Activated CD4-positive, alpha-beta T cell treated with anti-CD3 and anti-CD28 coated beads for 36 hours (primary cell): ENCODE measurements around the gene GABRG3. TPM values are rescaled to one million over a fixed set of nuclear protein-coding genes. Genes with fewer than 3 reads are reported as not detected.

Source experiments
- ATAC-seq: fragments of 200-7000 bp; cut with Tn5 transposase; one replicate; pipeline ENCODE4 v1.10.0; 2021; ENCODE audit warnings: mild to moderate bottlenecking, moderate library complexity
- CTCF ChIA-PET: fragments of 350-600 bp; sonication (Branson Sonifier 250); formaldehyde crosslinking; loops from one replicate; lab custom pipeline; 2021; ENCODE audit warnings: antibody characterized with exemption; lab: Charles Lee
- POLR2A ChIA-PET: fragments of 350-600 bp; sonication (Branson Sonifier 250); formaldehyde crosslinking; loops from one replicate; lab custom pipeline; 2021; ENCODE audit warnings: antibody characterized with exemption, inconsistent platforms; lab: Charles Lee
- DNase-seq: peaks from one replicate; pipeline ENCODE4 v3.0.0-alpha.2; 2020
- H3K27ac Mint-ChIP-seq: one replicate; pipeline ENCODE4 v1.8.0; 2021; ENCODE audit warnings: mixed read lengths
- H3K27me3 Mint-ChIP-seq: one replicate; pipeline ENCODE4 v1.8.0; 2021; ENCODE audit warnings: mixed read lengths
- H3K36me3 Mint-ChIP-seq: one replicate; pipeline ENCODE4 v1.8.0; 2021; ENCODE audit warnings: low read depth, mixed read lengths
- H3K4me1 Mint-ChIP-seq: one replicate; pipeline ENCODE4 v1.8.0; 2021; ENCODE audit warnings: mixed read lengths
- H3K4me3 Mint-ChIP-seq: one replicate; pipeline ENCODE4 v1.8.0; 2021; ENCODE audit warnings: mild to moderate bottlenecking, moderate library complexity, mixed read lengths
- H3K9me3 Mint-ChIP-seq: one replicate; pipeline ENCODE4 v1.8.0; 2021; ENCODE audit warnings: low read depth, mixed read lengths
- intact Hi-C, 2 experiments: fragments of 100-400 bp; cut with DNase I in 1 of 2; cut with micrococcal nuclease in 1 of 2; formaldehyde crosslinking; loops; one replicate each; pipeline versions ENCODE4 v1.14.2 to v1.15.1; 2022 to 2024; cut with DNase I, micrococcal nuclease
- total RNA-seq, 2 experiments: library from RNA; stranded (reverse); gene quantifications; one replicate each; pipeline ENCODE4 v1.2.3, GENCODE V29; 2021

The GABRG3 gene
- total RNA-seq, 2 experiments from 2014 or later: not detected

DNA sequence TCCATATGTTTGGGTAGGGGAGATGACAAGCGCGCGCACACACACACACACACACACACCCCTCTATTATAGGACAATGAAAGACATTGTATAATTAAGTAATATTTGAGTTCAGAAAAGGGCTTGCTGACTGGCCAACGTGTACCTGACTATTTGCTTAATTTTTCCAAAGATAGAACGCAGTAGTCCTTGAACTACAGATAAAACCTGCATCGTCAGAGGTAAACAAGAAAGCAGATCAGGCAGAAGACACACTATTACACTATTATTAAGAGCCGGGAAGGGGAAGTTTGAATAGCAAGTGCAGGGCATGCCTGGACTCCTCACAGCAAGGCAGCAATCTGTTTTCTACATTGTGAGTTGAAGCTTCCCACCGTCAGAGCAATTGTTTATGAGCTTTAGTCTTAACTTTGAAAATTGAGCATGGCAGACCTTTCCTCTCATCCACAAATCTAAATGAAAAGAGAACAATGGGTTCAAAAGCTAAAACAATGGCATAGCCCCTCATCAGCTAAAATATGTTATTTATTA is 427.7 kb downstream of the GABRG3 start:
- DNase-seq (no peak), ATAC-seq (no peak)
- intact Hi-C loops: no loop called here
- POLR2A ChIA-PET: no interaction called here
- Mint-ChIP-seq H3K27me3 (no peaks in the 10 kb centered on the region), H3K27ac (no peak overlapping the region), H3K4me3 (no peak overlapping the region), H3K9me3 (peaks cover 14% of the 10 kb centered on the region), H3K4me1 (no peaks in the 10 kb centered on the region), H3K36me3 (no peaks in the 10 kb centered on the region)
- CTCF ChIA-PET: interaction anchor here (0.6 kb wide), 1 partner anchor 639 kb away, joined by 5 read pairs; no protein-coding TSS in a partner anchor

- intact Hi-C loops: no loop called here
- ATAC-seq: no peak
- ChIA-PET POLR2A (no interaction called here), CTCF (no interaction called here)
- Mint-ChIP-seq H3K27ac (no peak overlapping the region), H3K36me3 (no peaks in the 10 kb centered on the region), H3K9me3 (peaks cover 14% of the 10 kb centered on the region), H3K4me3 (no peak overlapping the region), H3K27me3 (no peaks in the 10 kb centered on the region), H3K4me1 (no peaks in the 10 kb centered on the region)
- DNase-seq: no peak
These were observed 428.3 kb downstream of the GABRG3 start for GRCh38 chr15:27399241-27399640.

GRCh38 chr15:27401471-27401870 is 430.5 kb downstream of the GABRG3 start:
- ATAC-seq: no peak
- CTCF ChIA-PET: no interaction called here
- Mint-ChIP-seq H3K4me3 (no peak overlapping the region), H3K9me3 (peaks cover 8% of the 10 kb centered on the region), H3K27me3 (no peaks in the 10 kb centered on the region), H3K36me3 (no peaks in the 10 kb centered on the region), H3K27ac (no peak overlapping the region), H3K4me1 (no peaks in the 10 kb centered on the region)
- DNase-seq: no peak
- POLR2A ChIA-PET: no interaction called here
- intact Hi-C loops: no loop called here

- Mint-ChIP-seq H3K36me3 (no peaks in the 10 kb centered on the region), H3K4me3 (no peak overlapping the region), H3K27me3 (no peaks in the 10 kb centered on the region), H3K27ac (no peak overlapping the region), H3K9me3 (peaks cover 5% of the 10 kb centered on the region), H3K4me1 (no peaks in the 10 kb centered on the region)
- DNase-seq: no peak
- ChIA-PET POLR2A (no interaction called here), CTCF (no interaction called here)
- ATAC-seq: no peak
- intact Hi-C loops: no loop called here
These were observed 437.4 kb downstream of the GABRG3 start for GRCh38 chr15:27408428-27408827.

GRCh38 chr15:27410996-27411605 is 440.1 kb downstream of the GABRG3 start:
- DNase-seq (no peak), ATAC-seq (no peak)
- ChIA-PET CTCF (no interaction called here), POLR2A (no interaction called here)
- Mint-ChIP-seq H3K4me1 (no peaks in the 10 kb centered on the region), H3K4me3 (no peak overlapping the region), H3K36me3 (no peaks in the 10 kb centered on the region), H3K9me3 (peaks cover 5% of the 10 kb centered on the region), H3K27ac (no peak overlapping the region), H3K27me3 (no peaks in the 10 kb centered on the region)
- intact Hi-C loops: no loop called here

- ATAC-seq (no peak), DNase-seq (no peak)
- H3K4me3 Mint-ChIP-seq: no peak overlapping the region
- ChIA-PET POLR2A (no interaction called here), CTCF (no interaction called here)
- intact Hi-C loops: no loop called here
- H3K4me1 Mint-ChIP-seq: no peaks in the 10 kb centered on the region
- H3K36me3 Mint-ChIP-seq: no peaks in the 10 kb centered on the region
- no peak overlapping the region for H3K27ac Mint-ChIP-seq
- H3K9me3 Mint-ChIP-seq: peaks cover 5% of the 10 kb centered on the region
- no peaks in the 10 kb centered on the region for H3K27me3 Mint-ChIP-seq
These were observed 441.4 kb downstream of the GABRG3 start for GRCh38 chr15:27412415-27412814.

- ChIA-PET POLR2A (no interaction called here), CTCF (no interaction called here)
- no peaks in the 10 kb centered on the region for H3K4me1 Mint-ChIP-seq
- DNase-seq (no peak), ATAC-seq (no peak)
- intact Hi-C loops: no loop called here
- H3K4me3 Mint-ChIP-seq: no peak overlapping the region
- no peak overlapping the region for H3K27ac Mint-ChIP-seq
- peaks cover 5% of the 10 kb centered on the region for H3K9me3 Mint-ChIP-seq
- H3K27me3 Mint-ChIP-seq: no peaks in the 10 kb centered on the region
- no peaks in the 10 kb centered on the region for H3K36me3 Mint-ChIP-seq
These were observed 443.3 kb downstream of the GABRG3 start for GRCh38 chr15:27414168-27414870.

GRCh38 chr15:27418726-27419125 is 447.7 kb downstream of the GABRG3 start:
- Mint-ChIP-seq H3K4me3 (no peak overlapping the region), H3K4me1 (no peaks in the 10 kb centered on the region), H3K9me3 (peaks cover 2% of the 10 kb centered on the region), H3K27ac (no peak overlapping the region), H3K36me3 (no peaks in the 10 kb centered on the region), H3K27me3 (no peaks in the 10 kb centered on the region)
- ATAC-seq: no peak
- CTCF ChIA-PET: no interaction called here
- POLR2A ChIA-PET: no interaction called here
- intact Hi-C loops: no loop called here
- no peak for DNase-seq

DNA sequence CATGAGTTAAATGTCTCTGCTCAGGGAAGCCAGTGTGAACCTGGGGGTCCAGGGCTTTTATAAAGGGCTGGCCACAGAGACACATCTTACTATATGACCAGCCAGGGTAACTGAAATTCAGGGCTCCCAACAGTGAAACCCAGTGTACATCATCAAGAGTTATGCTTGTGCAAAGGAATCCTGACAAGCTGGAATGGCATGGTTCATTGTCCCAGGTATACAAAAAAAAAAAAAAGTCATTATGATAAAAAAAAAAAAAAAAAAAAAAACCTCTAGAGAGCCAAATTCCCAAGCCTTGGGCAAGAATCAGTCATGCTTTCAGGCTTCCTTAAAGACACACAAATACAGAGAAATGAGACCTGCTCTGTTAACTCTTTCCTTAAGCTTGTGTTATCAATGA is 452.0 kb downstream of the GABRG3 start:
- no peak for ATAC-seq
- H3K27ac Mint-ChIP-seq: no peak overlapping the region
- POLR2A ChIA-PET: no interaction called here
- H3K36me3 Mint-ChIP-seq: no peaks in the 10 kb centered on the region
- no peak for DNase-seq
- intact Hi-C loops: no loop called here
- H3K4me1 Mint-ChIP-seq: no peaks in the 10 kb centered on the region
- CTCF ChIA-PET: interaction anchor here (0.6 kb wide), 1 partner anchor 64 kb away, joined by 3 read pairs; no protein-coding TSS in a partner anchor
- H3K27me3 Mint-ChIP-seq: no peaks in the 10 kb centered on the region
- H3K9me3 Mint-ChIP-seq: peaks cover 4% of the 10 kb centered on the region
- no peak overlapping the region for H3K4me3 Mint-ChIP-seq

DNA sequence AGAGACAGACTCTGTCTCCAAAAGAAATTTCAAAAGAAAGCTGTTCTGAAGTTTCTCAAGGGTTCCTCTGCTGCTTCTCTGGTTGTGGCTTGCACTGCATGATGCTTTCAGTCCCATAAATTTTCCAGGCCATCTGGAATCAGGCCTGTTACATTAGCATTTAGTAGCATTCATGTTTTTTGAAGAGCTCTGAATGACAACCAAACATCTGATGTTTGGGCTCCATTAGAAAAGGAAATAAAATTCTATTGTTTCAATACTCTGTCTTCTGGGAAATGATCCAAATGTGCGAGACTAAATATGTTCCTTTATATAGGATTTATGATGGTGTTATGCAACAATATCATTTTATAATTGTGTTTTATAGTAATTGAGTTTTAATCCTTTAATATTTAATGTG is 455.8 kb downstream of the GABRG3 start:
- H3K27me3 Mint-ChIP-seq: no peaks in the 10 kb centered on the region
- no peak overlapping the region for H3K27ac Mint-ChIP-seq
- no peaks in the 10 kb centered on the region for H3K36me3 Mint-ChIP-seq
- H3K4me3 Mint-ChIP-seq: no peak overlapping the region
- intact Hi-C loops: no loop called here
- ChIA-PET POLR2A (no interaction called here), CTCF (no interaction called here)
- ATAC-seq: no peak
- H3K4me1 Mint-ChIP-seq: no peaks in the 10 kb centered on the region
- no peak for DNase-seq
- H3K9me3 Mint-ChIP-seq: peaks cover 6% of the 10 kb centered on the region

GRCh38 chr15:27427276-27427675 is 456.3 kb downstream of the GABRG3 start:
- Mint-ChIP-seq H3K4me1 (no peaks in the 10 kb centered on the region), H3K27ac (no peak overlapping the region), H3K9me3 (peaks cover 6% of the 10 kb centered on the region), H3K36me3 (no peaks in the 10 kb centered on the region), H3K4me3 (no peak overlapping the region), H3K27me3 (no peaks in the 10 kb centered on the region)
- DNase-seq (no peak), ATAC-seq (no peak)
- ChIA-PET CTCF (no interaction called here), POLR2A (no interaction called here)
- intact Hi-C loops: no loop called here

- ATAC-seq: no peak
- H3K4me3 Mint-ChIP-seq: no peak overlapping the region
- POLR2A ChIA-PET: no interaction called here
These were observed 457.2 kb downstream of the GABRG3 start for GRCh38 chr15:27428151-27428550.

More at GRCh38 chr15:27428151-27428550, 457.2 kb downstream of the GABRG3 start:
- Mint-ChIP-seq H3K9me3 (peaks cover 11% of the 10 kb centered on the region), H3K27ac (no peak overlapping the region), H3K36me3 (no peaks in the 10 kb centered on the region), H3K4me1 (no peaks in the 10 kb centered on the region), H3K27me3 (no peaks in the 10 kb centered on the region)
- CTCF ChIA-PET: no interaction called here
- DNase-seq: no peak
- intact Hi-C loops: no loop called here
